Mucosa of descending colon (tissue), 3 donors: ENCODE results near the gene MYCBP2. TPM values are rescaled to one million over a fixed set of nuclear protein-coding genes. Genes with fewer than 3 reads are reported as not detected.

Source experiments
- ATAC-seq: fragments of 200-7000 bp; cut with Tn5 transposase; one replicate; pipeline ENCODE4 v1.9.1; 2020; ENCODE audit warnings: mild to moderate bottlenecking, moderate library complexity
- DNase-seq, 3 donors: peaks; one replicate each; pipeline ENCODE4 v3.0.0-alpha.2; 2020
- H3K36me3 ChIP-seq: fragments of 200-600 bp; one replicate; pipeline ENCODE4 v1.8.0; 2021; ENCODE audit warnings: low read depth, mild to moderate bottlenecking
- H3K4me1 ChIP-seq: fragments of 200-600 bp; one replicate; pipeline ENCODE4 v1.8.0; 2021; ENCODE audit warnings: low read depth, mild to moderate bottlenecking
- H3K4me3 ChIP-seq: fragments of 200-600 bp; one replicate; pipeline ENCODE4 v1.8.0; 2021; ENCODE audit warnings: mild to moderate bottlenecking
- H3K9me3 ChIP-seq: fragments of 200-600 bp; one replicate; pipeline ENCODE4 v1.8.0; 2021; ENCODE audit warnings: mild to moderate bottlenecking
- intact Hi-C, 2 donors: fragments of 100-400 bp; cut with DNase I in 1 of 2; cut with micrococcal nuclease in 1 of 2; formaldehyde crosslinking; loops; one replicate each; pipeline versions ENCODE4 v1.11.0 to v1.11.1; 2022; cut with DNase I, micrococcal nuclease
- total RNA-seq, 3 donors: library from RNA; stranded (reverse); fragmentation: NEBNext Ultra II Directional in 2 of 3; extraction: Animal tissue kit (Norgen Biotek cat#: 25700) in 2 of 3; gene quantifications; one replicate each; pipeline versions ENCODE4 v1.2.1 to v1.2.4, GENCODE V29; 2021 to 2023
- TF ChIP-seq, protein P1 (sequence below): fragments of 200-600 bp; IDR thresholded peaks from one replicate; pipeline ENCODE4 v1.8.0; 2022; ENCODE audit warnings: antibody characterized with exemption, mild to moderate bottlenecking
- donor health status: DM: no; HTN: no; CAD: no; lungs with moderate emphysema.
- donor health status: DM: no; HTN: no; CAD: no.
- donor health status: DM: no; HTN: yes; CAD: no.

The MYCBP2 gene
- total RNA-seq, 3 donors from 2014 or later: 27.6 to 81.5 (median 46.1) TPM

DNA sequence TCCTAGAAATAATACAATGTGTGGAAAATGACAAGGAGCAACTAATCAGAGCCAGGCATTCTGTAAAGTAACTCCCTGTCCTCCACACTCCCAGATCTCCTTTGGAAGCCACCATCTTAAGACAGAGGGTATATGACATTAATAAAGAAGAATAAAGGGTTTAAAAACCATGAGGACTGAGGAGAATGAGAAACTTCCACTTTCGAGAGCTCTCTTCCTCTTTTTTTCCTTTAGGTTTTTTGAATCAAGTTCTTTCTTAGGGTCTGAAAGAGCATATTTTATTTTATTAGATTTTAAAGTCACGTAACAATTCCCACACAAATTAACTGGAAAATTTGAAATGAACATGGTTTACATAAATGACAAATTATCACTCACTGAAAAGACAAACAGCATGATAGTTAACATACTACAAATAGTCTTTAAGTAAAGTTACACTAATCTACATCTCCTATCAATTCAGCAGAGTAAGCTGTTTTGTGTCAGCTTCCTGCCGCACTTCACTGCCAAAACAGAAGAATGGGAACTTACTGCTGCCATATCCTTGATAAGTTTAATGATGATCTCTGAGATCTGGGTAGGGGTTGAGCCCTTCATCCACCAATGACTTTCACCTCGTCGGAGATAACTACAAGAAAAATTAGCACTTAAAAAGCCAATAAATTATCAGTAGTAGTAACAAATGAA is 261.3 kb downstream of the MYCBP2 start:
- ATAC-seq: no peak
- Histone ChIP-seq H3K36me3 (no peaks in the 10 kb centered on the region), H3K4me1 (no peaks in the 10 kb centered on the region), H3K4me3 (no peak overlapping the region), H3K9me3 (no peaks in the 10 kb centered on the region)
- intact Hi-C loops: no loop called here
- TF ChIP-seq, protein P1, sequence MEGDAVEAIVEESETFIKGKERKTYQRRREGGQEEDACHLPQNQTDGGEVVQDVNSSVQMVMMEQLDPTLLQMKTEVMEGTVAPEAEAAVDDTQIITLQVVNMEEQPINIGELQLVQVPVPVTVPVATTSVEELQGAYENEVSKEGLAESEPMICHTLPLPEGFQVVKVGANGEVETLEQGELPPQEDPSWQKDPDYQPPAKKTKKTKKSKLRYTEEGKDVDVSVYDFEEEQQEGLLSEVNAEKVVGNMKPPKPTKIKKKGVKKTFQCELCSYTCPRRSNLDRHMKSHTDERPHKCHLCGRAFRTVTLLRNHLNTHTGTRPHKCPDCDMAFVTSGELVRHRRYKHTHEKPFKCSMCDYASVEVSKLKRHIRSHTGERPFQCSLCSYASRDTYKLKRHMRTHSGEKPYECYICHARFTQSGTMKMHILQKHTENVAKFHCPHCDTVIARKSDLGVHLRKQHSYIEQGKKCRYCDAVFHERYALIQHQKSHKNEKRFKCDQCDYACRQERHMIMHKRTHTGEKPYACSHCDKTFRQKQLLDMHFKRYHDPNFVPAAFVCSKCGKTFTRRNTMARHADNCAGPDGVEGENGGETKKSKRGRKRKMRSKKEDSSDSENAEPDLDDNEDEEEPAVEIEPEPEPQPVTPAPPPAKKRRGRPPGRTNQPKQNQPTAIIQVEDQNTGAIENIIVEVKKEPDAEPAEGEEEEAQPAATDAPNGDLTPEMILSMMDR: no peak
- no peak for DNase-seq

DNA sequence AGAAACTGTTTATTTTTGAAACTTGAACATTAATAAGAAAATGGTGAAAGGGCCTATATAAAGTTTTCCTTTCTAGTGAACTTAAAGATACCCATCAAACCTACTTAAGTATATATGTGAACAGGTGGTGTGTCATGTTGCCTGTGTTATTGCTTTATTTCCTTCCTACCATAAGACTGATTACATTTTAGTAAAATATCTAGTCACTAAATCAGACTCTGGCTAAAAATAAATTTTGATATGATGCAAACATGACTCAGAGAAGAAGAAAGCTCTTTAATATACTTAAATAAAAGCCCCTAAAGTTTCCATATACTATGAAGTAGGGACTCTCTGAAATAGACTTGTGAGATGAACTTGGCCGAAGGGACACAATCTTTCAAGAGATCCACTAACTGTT is 264.8 kb downstream of the MYCBP2 start:
- no peak for ATAC-seq
- H3K4me3 ChIP-seq: no peak overlapping the region
- intact Hi-C loops: no loop called here
- TF ChIP-seq, protein P1: no peak
- DNase-seq: no peak
- no peaks in the 10 kb centered on the region for H3K36me3 ChIP-seq
- no peaks in the 10 kb centered on the region for H3K9me3 ChIP-seq
- no peaks in the 10 kb centered on the region for H3K4me1 ChIP-seq

DNA sequence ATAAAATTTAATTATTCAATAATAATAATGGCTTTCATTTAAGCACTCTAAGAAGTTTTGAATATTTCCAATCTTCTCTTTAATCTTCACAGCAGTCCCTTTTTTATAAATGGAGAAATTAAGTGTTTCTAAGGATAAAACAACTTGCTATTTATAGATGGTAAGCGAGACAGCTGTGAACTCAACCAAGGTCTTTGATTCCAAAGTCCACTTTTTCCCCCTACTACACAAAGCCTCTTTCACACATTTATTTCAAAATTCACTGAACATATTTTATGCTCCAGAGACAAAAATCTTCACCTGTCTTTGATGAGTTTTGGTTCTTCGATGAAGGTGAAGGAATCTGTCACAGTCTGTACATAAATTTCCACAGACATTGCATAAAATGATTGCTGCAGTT is 265.5 kb downstream of the MYCBP2 start:
- TF ChIP-seq, protein P1: no peak
- intact Hi-C loops: no loop called here
- Histone ChIP-seq H3K4me3 (no peak overlapping the region), H3K4me1 (no peaks in the 10 kb centered on the region), H3K36me3 (no peaks in the 10 kb centered on the region), H3K9me3 (no peaks in the 10 kb centered on the region)
- no peak for ATAC-seq
- DNase-seq: no peak

DNA sequence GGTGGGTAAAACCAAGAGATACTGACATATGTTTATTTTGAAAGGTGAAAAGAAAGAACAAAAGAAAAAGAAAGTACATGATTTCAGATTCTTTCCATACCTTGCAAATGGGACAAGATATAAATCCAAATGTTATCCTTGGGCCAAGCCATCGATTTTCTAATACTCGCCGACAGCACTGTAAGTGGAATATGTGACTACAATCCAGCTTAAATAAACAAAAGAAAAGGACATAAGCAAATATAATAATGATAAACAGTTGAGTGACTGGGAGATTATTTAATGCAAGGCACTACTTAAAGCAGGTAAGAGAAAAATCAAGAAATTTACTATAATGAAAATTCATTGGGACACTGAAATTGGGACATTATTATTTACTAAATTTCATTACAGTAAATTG is 270.0 kb downstream of the MYCBP2 start:
- TF ChIP-seq, protein P1: no peak
- H3K36me3 ChIP-seq: no peaks in the 10 kb centered on the region
- no peak for ATAC-seq
- intact Hi-C loops: no loop called here
- no peak overlapping the region for H3K4me3 ChIP-seq
- DNase-seq: no peak
- H3K9me3 ChIP-seq: no peaks in the 10 kb centered on the region
- no peaks in the 10 kb centered on the region for H3K4me1 ChIP-seq

DNA sequence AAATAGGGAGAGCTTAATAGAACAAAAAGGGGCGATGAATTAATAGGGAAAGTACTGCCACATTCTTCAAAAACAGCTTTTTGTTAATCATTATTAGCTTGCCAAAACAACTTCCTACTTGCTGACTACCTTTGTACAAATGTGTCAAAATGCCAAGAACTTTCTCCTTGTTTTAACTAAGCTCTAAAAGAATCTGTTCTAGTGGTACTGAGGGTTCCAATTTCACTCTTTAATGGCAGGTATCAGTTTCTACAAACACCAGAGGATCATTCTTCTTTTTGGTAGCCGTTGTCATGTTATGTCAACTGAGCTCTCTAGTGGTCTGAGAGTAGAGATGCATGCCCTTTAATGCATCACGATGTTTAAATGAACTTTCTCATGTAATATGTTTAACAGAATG is 270.5 kb downstream of the MYCBP2 start:
- no peaks in the 10 kb centered on the region for H3K4me1 ChIP-seq
- DNase-seq (no peak), ATAC-seq (no peak)
- no peaks in the 10 kb centered on the region for H3K9me3 ChIP-seq
- no peak overlapping the region for H3K4me3 ChIP-seq
- no peaks in the 10 kb centered on the region for H3K36me3 ChIP-seq
- TF ChIP-seq, protein P1: no peak
- intact Hi-C loops: no loop called here

DNA sequence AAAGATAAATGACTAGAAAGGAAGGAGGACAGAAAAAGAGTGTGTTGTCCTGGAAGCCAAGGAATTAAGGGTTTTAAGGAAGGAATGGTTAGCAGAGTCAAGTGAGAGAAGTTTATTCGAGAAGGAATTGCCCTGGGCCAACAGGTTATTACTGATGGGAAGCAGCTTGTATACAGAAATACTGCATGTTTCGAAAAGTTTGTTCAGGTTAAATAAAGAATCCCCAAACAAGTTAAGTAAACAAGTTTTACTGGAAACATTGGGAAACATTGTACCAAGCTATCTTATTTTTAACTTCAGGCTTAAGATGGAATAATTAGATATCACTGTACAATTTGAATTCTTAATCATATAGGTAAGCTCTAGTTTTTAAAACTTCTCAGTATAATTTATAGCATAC is 271.7 kb downstream of the MYCBP2 start:
- no peaks in the 10 kb centered on the region for H3K9me3 ChIP-seq
- H3K4me3 ChIP-seq: no peak overlapping the region
- TF ChIP-seq, protein P1: no peak
- DNase-seq: no peak
- intact Hi-C loops: no loop called here
- ATAC-seq: no peak
- no peaks in the 10 kb centered on the region for H3K4me1 ChIP-seq
- H3K36me3 ChIP-seq: no peaks in the 10 kb centered on the region
